CD4-positive, alpha-beta T cell treated with Interleukin-4 for 4 hours (primary cell): ENCODE results near the gene RCAN2.

Source experiments
- DNase-seq: peaks from one replicate; pipeline ENCODE4 v3.0.0-alpha.2; 2020

The RCAN2 gene

DNA sequence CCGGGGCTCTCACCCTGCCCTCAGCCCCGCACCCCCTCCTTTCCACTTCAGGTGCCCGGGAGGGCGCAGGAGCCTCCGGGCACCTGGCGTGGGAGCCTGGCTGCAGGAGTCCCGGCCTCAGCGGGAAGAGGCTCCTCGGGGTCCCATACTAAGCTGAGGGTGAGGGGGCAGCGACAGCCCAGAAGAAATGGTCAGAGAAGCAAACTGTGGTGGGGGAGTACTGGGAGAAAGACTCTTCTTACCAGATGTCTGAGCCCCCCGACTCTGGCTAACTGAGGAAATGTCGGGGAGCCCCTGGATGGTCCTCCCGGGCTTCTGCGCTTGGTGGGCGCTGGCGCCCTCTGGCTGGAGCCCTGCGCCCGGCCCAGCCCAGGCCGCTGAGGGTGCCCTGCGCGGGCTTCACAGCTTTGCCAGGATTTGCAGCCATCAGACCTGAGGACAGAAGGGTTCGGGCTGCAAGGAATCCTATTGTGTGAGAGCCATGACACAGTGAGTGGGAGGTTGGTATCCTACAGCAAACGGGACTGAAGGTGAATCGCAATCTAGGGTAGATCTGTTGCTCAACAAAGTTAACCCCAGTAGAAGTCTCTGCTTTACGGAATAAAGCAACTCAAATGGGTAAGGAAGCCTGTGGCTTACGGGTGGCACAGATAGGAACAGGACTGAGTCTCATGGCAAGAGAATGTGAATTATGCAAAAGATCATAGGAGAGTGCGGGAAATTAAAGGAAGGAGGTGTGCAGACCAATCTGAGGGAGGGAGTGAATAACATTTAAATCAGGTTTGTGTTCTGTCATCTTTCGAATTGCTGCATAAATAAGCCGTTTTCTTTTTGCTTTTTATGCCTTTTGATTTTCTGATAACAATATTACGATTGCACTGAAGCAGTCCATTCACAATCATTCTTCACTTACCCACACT is 639 bp upstream of the RCAN2 start:
- DNase-seq, result no peak

GRCh38 chr6:46490425-46491200 is 636 bp downstream of the RCAN2 start:
- no peak for DNase-seq

GRCh38 chr6:46486181-46486580 is 5.1 kb downstream of the RCAN2 start:
- no peak for DNase-seq

DNA sequence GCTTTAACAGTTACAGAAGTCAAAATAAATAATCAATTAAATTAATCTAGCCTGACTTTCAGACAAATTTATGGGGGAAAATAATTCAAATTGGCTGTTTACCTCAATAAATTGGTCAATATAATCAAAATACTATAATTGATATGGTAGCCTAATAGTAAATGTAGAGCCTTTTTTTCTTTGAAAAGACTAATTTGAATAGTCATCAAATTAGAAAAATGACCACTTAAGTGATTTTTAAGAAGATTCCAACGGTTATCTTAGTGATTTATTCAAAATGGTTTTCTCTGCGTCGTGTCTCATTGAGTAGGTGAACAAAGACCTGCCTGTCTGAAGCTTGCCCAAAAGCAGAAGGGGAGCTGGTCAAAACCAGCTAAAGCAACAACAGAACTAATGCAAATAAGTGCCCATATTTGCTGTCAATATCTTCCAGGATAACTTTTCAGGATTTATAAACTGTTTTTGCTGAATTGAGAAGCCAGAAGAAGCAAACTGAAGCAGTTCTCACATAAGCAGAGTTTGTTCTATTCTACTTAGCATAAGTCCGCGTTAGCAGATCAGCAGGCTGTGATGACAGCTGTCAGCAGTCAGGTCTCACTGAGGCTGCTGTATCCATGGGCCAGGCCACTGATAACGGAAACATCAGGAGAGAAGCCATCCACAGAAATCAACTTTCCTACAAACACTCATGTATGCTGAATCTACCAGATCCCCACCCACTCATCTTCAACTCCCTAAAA is 7.0 kb downstream of the RCAN2 start:
- no peak for DNase-seq

- no peak for DNase-seq
These were observed 14.9 kb downstream of the RCAN2 start for GRCh38 chr6:46476301-46476700.

DNA sequence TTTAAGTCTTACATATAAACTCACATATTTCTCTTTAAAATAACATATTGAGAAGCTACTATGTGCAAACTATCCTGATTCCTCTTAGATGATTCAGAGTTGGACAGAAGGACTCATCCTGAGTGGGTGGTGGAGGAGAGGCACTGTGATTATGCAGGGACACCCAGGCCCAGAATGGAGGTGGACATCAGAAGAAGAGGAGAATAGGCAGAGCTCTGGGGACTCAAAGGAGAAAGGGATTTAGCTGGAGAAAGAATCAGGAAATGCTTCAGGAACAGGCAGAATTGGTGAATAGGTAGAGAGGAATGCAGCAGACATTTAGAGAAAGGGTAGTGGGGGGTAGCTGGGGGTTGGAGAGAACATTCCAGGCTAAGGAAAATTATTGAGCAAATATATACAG is 17.4 kb downstream of the RCAN2 start:
- DNase-seq, result no peak

- no peak for DNase-seq
These were observed 19.0 kb downstream of the RCAN2 start for GRCh38 chr6:46472243-46472642.

DNA sequence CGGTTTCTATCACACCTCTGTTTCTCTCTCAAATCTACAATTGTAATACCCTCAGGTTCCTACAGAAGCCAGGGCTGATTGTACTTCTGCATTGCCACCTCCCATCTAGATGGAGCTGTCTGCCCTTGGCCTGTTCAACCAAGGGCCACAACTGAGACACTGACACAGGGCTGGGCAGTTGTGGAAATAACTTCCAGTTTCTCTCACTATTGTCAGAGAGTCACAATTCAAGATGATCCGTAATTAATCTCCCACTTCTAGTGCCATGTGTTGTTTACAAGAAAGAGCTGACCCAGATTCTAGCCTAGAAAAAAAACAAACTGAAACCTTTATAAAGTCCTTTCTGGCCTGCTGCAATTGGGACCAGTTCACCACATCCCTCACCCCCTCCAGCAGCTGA is 22.2 kb downstream of the RCAN2 start:
- no peak for DNase-seq

DNA sequence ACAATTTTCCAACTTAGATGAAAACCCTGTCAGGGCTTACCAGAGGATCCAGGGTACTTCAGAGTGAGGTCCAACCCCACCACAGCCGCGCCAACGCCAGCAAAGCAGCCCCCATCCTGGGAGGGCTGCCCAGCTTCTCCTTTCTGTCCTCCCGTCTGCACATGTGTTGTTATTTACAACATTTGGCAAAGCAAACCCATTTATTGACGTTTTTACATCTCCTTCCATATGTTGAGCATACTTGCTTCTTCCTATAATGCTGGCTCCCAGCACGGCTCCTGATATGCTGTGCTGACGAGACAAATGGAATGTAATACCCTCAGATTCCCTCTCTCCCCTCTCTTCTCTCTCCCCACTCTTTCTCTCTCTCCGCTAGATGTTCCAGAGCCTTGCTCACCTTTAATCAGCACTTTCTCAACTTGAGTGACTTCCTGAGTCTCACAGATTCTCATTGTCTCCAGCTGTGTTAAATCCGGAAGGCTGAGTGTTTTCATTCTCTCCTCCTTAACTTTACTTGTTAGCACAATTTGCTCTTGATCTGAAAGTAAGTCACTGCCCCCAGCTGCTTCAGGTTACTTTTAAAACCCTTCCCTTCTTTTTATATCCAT is 22.7 kb downstream of the RCAN2 start:
- DNase-seq, result no peak

- no peak for DNase-seq
These were observed 24.7 kb downstream of the RCAN2 start for GRCh38 chr6:46466570-46466969.

- DNase-seq, result no peak
These were observed 25.7 kb downstream of the RCAN2 start for GRCh38 chr6:46465294-46466165.

DNA sequence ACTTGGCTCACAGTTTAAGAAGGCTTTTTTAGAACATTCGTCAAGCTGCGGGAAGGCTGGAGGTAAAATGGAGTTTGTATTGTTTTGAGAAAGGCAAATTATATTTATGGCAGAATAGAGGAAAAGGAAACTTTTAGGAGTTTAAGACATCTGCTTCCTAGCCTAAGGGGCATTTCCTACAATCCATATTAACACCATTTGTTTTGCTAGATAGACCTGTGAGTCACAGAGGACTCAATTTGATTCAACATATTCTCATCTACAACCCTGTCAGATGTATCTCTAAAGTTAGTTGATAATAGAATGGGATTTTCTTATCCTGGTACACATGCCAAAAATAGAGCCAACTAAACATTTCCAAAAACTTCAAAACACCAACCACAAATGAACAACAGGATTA is 35.0 kb downstream of the RCAN2 start:
- DNase-seq, result no peak

GRCh38 chr6:46454691-46455090 is 36.6 kb downstream of the RCAN2 start:
- no peak for DNase-seq

DNA sequence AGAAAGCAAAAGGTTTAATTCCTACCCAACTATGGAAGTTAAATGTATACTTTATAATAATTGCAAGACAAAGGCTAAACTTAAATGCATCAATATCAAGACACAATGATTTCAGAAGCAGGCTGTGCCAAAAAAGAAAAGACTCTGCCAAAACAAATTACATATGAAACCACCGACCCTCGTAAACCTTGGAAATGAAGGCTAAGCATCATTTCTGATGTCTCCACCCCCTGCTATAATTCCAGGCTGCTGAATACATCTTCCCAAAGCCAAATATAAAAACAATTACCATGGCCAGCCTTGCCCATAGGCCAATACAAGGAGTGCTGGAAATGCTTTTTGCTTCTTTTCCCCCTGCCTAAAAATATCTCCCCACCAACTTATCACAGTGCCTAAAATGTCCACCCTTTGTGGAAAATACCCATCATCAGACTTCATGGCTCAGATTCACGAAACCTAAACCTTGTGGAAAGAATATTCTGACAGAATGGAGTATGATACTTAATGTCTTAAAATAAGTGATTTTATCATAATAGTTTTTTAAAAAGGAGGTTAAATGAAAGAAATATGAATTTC is 37.4 kb downstream of the RCAN2 start:
- DNase-seq, result no peak

- no peak for DNase-seq
These were observed 38.0 kb downstream of the RCAN2 start for GRCh38 chr6:46453216-46453615.

- DNase-seq, result no peak
These were observed 38.8 kb downstream of the RCAN2 start for GRCh38 chr6:46452312-46452917.

- no peak for DNase-seq
These were observed 39.9 kb downstream of the RCAN2 start for GRCh38 chr6:46451343-46451742.

GRCh38 chr6:46444772-46445454 is 46.3 kb downstream of the RCAN2 start:
- DNase-seq, result no peak

- DNase-seq, result no peak
These were observed 47.6 kb downstream of the RCAN2 start for GRCh38 chr6:46443623-46444022.

DNA sequence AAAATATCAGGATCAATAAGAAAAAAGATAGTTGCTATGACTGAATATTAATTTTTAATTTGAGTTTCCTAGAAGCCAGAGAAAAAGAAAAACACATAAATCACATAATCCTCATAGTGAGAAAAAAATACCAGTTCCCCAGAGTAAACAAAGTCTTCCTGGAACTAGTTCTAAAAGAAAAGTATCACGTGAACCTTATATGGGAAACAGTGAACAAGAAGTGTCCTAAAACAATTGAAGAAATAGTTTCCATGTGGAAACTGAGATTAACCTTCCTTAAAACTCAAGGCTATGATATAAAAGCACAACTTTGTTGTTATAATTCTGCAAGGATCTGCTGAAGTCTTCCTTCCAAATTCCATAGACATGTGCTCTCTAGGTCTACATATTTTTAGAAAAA is 50.6 kb downstream of the RCAN2 start:
- no peak for DNase-seq

DNA sequence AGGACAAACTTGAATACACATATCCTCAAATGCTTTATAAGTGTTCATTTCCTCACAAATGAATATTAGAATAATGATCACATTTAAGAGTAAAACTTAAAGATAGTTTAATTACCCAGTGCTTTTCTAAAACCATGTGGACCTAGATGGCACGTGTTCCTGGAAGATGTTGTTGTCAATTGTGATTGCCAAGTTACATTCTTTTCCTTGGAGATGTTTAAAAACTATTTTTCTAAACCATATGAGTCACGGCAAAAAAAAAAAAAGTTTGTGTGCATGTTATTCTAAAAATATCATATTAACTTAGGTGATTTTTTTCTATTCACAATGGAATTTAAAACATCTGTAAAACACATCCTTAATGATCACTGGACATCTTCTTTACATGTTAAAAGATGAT is 51.1 kb downstream of the RCAN2 start:
- DNase-seq, result no peak
